CD4-positive, alpha-beta T cell treated with Interleukin-21 for 1 hour (primary cell): Measurements from ENCODE around the gene PDE4D.

Source experiments
- DNase-seq: peaks from one replicate; pipeline ENCODE4 v3.0.0-alpha.2; 2020

PDE4D gene

GRCh38 chr5:59351076-59351794 is 542.3 kb downstream of the PDE4D start:
- DNase-seq = no peak

GRCh38 chr5:59348189-59348588 is 545.3 kb downstream of the PDE4D start:
- no peak for DNase-seq

- DNase-seq = no peak
Observed at GRCh38 chr5:59346982-59347381, 546.5 kb downstream of the PDE4D start.

DNA sequence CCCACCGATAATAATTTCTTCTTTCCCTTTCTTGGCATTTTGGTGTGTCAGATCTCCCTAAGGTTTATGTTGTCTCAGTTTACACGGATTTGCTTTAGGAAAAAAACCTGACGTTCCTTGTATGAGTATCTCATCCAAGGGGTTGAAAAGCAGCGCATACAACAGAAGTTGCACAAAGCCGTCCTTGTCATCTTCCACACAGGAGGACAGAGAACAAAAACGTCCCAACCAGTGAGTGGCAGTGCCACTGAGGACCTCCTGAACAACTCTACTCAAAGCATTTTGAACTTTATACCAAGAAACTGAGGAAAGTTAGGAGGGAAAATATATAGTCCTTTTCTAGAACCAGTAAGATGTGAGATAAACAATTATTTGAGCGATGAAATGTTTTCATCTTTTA is 547.0 kb downstream of the PDE4D start:
- no peak for DNase-seq

GRCh38 chr5:59342181-59342580 is 551.3 kb downstream of the PDE4D start:
- no peak for DNase-seq

- DNase-seq = no peak
Observed at GRCh38 chr5:59341760-59342159, 551.8 kb downstream of the PDE4D start.

- DNase-seq = no peak
Observed at GRCh38 chr5:59341155-59341554, 552.4 kb downstream of the PDE4D start.

DNA sequence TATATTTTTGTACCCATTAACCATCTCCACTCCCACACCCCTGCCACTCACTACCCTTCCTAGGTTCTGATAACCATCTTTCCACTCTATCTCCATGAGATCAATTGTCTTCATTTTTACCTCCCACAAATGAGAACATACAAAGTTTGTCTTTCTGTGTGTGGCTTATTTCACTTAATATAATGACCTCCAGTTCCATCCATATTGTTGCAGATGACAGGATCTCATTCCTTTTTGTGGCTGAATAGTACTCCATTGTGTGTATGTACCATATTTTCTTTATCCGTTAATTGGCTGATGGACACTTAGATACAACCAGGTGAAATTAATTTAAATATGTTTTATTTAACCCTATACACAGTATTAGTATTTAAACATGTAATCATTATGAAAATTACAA is 552.9 kb downstream of the PDE4D start:
- no peak for DNase-seq

DNA sequence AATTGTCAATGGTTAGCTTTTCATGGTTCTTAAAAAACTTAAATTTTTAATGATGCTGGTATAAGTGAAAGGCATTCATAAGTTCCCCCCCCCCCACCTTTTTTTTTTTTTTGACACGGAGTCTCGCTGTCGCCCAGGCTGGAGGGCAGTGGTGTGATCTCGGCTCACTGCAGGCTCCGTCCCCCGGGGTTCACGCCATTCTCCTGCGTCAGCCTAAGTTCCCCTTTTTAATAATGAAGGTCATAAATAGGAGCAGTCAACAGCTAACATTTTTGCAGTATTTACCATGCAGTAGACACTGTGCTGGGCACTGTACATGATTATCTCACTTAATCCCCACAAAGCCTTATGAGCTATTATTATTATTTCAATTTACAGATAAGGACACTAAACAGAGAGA is 556.3 kb downstream of the PDE4D start:
- no peak for DNase-seq

DNA sequence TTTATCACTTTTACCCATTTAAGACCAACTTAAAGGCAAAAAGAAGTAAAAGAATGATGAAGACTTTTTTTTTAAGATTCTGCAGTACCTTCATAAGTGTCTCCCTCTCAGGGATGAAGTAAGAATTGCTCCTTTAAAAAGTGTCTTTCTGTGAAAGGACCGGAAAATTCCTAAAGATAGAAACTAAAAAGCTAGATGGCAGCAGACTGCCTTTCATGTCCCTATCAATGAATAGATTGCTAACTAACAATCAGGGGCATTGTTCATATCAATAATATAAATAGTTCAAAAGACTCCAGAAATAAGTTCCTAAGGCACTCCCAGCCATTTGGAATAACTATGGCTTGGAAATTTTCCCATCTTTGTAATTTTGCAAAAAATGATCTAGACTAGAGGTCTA is 558.0 kb downstream of the PDE4D start:
- DNase-seq = no peak

- DNase-seq = no peak
Observed at GRCh38 chr5:59333416-59333815, 560.1 kb downstream of the PDE4D start.

DNA sequence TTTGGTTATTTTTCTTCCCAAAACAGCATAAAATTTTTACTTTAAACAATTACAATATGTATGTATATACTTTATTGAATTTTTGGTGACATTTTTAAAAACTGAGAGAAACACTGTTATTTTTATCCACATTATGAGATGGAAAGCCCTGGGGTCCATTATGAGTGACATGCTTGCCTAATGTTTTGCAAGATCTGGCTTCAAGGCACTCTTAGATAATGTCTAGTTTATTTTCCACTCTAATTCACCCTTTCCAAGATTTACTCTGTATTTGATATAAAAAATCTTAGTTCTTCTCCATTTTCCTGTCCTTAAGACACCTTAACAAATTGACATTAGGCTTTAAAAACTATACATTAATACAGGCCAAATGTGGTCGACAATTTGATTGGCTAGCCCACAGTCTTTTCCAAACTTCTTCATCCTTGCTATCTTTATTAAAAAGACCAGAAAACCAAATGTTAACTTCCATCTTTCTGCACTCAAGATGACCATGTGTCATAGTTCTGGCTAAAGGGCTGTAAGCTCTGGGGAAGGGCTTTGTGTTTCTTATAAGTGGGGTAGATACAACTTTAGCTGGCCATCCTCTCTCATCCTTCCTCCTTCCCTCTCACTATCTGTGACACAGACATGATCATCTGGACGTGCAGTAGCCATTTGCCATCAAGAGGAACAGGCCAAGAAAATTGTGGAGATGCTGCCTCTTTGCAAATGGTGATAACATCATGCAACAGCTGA is 561.1 kb downstream of the PDE4D start:
- no peak for DNase-seq

DNA sequence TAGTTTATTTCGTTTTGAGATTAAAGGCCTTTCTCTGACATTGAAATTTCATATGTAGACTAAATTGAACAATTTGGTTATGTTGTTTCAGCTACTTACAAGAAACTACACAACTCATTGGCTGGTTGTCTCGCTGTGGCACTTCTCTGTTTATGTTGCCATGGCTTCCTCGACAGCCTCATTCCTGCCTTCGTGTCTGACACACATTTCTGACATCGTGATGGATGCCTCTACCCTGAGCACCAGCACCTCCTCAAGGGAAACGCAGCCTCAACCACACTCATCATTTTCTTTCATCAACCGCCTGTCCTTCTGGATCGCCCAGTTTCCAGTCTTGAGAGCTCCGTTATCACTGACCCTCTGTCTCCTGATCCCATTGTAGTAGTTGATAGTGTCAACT is 562.8 kb downstream of the PDE4D start:
- DNase-seq = no peak

- DNase-seq = no peak
Observed at GRCh38 chr5:59328709-59329296, 564.7 kb downstream of the PDE4D start.

- DNase-seq = no peak
Observed at GRCh38 chr5:59327191-59327980, 566.1 kb downstream of the PDE4D start.

DNA sequence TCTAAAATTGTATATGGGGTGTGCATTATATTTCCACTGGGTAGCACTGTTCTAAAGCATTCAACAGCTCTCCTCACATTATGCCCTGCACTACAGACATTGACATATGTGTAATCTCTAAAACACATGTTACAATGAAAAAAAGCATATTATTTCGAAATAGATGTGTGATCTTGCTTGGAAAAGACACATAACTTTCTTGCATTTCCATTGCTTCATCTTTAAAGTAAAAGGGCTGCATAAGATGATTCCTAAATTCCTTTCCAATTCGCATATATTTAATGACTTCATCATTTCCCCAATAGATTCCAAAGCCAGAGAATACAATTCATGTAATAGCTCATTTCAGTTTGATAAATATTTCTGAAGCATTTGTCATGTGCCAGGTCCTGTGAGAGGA is 566.9 kb downstream of the PDE4D start:
- DNase-seq = no peak

- no peak for DNase-seq
Observed at GRCh38 chr5:59325070-59325469, 568.5 kb downstream of the PDE4D start.

DNA sequence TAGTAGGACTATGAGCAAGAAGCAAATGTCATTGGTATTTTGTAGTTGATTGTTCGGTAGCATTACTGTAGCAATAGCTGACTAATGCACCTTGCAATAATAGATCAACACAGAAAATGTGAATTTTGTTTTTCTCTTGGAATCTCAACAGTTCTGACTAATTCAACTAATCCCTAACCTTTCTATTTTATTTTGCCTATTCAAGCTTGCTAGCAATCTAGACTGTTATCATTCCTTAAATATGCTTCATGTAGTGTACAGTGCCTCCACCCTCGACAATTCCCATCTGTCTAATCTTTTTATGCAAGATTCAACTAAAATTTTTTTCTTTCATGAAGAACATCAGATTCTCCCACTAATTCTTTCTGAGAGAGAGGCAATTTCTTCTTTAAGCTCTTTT is 570.6 kb downstream of the PDE4D start:
- DNase-seq = no peak

- no peak for DNase-seq
Observed at GRCh38 chr5:59322058-59322457, 571.5 kb downstream of the PDE4D start.

GRCh38 chr5:59321642-59322041 is 571.9 kb downstream of the PDE4D start:
- DNase-seq = no peak

GRCh38 chr5:59320420-59320819 is 573.1 kb downstream of the PDE4D start:
- DNase-seq = no peak

- no peak for DNase-seq
Observed at GRCh38 chr5:59319250-59319649, 574.3 kb downstream of the PDE4D start.

GRCh38 chr5:59317774-59318205 is 575.7 kb downstream of the PDE4D start:
- DNase-seq = no peak
